Activated CD8-positive, alpha-beta memory T cell treated with anti-CD3 and anti-CD28 coated beads, Interleukin-2, amount 50 U/mL, for 24 hours (primary cell): ENCODE data around the gene TLCD2.
"Not testable (repeated sequence)": the region's sequence is repeated elsewhere in the genome, so short reads cannot be mapped to it uniquely, and the experiment has no call there.

Experiments used
- DNase-seq: peaks from one replicate; pipeline ENCODE4 v3.0.0-alpha.2; 2020; ENCODE audit errors: extremely low read depth

The TLCD2 gene, protein sequence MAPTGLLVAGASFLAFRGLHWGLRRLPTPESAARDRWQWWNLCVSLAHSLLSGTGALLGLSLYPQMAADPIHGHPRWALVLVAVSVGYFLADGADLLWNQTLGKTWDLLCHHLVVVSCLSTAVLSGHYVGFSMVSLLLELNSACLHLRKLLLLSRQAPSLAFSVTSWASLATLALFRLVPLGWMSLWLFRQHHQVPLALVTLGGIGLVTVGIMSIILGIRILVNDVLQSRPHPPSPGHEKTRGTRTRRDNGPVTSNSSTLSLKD

DNA sequence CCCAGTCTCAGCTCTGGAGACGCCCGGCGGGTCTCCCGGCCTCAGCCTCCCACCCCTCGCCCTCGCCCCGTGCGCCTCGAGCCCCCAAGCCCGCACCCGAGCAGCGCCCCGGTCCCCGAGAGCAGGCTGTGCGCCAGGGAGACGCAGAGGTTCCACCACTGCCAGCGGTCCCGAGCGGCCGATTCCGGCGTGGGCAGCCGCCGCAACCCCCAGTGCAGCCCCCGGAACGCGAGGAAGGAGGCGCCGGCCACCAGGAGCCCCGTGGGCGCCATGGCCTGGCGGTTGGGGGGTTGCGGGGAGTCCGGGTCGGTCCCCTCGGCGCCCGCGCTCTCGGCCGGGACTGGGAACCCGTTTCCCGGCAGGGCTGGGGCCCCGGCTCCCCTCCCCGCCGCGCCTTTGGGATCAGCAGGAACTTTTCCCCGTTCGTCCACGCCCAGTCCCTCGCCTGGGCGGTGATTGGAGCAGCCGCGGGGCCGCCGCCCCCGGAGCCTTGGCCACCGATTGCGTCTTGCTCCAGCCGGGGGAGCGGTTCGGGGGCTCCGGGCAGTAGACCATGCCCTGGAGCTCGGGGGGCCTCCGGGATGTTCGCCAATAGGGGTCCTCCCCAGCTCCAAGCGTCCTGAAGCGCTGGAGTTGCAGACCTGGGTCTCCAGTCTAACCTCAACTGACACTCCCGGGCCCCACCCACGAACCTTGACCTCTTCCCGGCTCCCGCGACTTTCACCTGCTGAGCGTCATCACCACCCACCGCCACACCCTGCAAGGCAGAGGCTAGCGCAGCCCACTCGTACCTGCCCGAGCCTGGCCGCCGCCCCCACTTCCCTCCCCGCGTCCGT is at the start of gene TLCD2:
TSS of gene TLCD2 (minus strand) at position 407 of the 836 bp plus-strand sequence. CDS start at position 272, 135 bp downstream.
- DNase-seq = no peak

DNA sequence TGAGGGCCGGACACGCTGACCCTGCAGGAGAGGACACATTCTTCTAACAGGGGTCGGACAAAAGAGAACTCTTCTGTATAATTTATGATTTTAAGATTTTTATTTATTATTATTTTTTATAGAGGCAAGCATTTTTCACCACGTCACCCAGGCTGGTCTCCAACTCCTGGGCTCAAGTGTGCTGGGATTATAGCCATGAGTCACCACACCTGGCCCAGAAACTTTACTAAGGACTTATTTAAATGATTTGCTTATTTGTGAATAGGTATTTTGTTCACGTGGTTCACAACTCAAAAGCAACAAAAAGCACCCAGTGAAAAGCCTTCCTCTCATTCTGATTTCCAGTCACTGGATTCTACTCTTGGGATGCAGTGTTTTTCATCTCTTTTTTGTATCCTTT is 49.4 kb upstream of the TLCD2 start:
- DNase-seq = no peak

DNA sequence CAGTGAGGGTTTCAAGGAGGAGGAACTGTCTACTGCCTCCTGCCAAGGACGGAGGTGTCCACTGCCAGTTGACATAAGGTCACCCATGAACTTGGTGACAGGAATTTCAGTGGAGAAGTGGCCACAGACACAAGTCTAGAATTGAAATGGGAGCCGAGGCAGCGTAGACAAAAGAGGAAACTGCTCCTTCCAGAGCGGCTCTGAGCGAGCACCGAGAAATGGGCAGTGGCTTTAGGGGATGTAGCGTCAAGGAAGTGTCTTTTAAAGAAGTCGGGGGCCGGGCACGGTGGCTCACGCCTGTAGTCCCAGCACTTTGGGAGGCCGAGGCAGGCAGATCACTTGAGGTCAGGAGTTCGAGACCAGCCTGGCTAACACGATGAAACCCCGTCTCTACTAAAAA is 48.6 kb upstream of the TLCD2 start:
- no peak for DNase-seq

DNA sequence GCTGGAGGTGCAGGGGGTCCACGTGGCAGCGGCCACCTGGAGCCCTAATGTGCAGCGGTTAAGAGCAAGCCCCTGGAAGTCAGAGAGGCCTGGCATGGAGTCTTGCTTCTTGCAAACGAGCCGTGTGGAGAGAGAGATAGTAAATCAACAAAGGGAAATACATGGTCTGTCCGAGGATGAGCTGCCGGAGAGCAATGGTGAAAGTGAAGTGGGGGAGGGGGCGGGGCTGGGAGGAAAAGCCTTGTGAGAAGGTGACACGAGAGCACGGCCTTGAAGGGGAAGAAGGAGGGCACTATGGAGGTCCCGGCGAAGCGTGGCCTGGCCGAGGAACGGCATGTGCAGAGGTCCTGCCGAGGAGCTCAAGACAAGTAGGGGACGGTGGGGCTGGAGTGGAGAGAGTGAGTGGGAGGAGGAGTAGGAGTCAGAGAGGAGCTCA is 45.7 kb upstream of the TLCD2 start:
- DNase-seq = no peak

DNA sequence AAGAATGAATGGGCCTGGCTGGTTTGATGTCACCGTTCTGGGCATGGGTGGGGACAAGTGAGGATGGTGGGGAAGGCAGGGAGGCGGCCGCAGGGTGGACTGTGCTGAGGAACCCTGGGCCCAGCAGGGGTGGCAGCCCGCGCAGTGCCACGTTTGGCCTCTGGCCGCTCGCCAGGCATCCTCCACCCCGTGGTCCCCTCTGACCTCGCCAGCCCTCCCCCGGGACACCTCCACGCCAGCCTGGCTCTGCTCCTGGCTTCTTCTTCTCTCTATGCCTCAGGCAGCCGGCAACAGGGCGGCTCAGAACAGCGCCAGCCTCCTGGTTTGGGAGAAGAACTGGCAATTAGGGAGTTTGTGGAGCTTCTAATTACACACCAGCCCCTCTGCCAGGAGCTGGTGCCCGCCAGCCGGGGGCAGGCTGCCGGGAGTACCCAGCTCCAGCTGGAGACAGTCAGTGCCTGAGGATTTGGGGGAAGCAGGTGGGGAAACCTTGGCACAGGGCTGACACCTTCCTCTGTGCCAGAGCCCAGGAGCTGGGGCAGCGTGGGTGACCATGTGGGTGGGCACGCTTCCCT is 45.2 kb upstream of the TLCD2 start:
- DNase-seq = no peak

DNA sequence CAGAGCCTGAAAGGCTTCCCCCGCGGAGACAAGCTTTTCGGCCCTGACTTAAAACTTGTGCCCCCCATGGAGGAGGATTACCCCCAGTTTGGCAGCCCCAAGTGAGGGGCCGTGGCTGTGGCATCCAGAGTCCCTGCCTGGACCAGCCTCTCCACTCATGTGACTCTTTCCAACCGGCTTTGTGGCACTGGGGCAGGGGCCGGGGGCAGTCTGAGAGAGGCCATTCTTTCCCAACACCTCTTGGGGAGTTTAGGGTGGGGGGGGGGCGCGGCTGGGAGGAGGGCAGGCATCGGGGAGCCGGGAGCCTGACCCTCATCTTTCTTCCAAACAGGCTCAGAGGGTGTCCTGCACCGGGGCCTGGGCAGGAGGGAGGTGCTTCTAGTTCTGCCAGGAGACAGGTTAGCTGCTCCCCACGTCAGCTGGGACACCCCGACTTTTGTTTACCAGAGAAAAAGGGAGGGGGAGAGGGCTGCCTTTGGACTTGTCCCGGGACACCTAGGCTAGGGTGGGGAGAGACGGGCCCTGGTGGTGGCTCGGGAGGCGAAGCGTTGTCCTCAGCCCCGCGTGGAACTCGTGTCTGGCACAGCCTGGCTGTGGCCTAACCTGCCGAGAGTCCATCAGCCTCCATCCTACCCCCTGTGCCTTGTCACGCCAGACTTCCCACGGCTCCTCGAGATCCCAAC is 44.4 kb upstream of the TLCD2 start:
- no peak for DNase-seq

DNA sequence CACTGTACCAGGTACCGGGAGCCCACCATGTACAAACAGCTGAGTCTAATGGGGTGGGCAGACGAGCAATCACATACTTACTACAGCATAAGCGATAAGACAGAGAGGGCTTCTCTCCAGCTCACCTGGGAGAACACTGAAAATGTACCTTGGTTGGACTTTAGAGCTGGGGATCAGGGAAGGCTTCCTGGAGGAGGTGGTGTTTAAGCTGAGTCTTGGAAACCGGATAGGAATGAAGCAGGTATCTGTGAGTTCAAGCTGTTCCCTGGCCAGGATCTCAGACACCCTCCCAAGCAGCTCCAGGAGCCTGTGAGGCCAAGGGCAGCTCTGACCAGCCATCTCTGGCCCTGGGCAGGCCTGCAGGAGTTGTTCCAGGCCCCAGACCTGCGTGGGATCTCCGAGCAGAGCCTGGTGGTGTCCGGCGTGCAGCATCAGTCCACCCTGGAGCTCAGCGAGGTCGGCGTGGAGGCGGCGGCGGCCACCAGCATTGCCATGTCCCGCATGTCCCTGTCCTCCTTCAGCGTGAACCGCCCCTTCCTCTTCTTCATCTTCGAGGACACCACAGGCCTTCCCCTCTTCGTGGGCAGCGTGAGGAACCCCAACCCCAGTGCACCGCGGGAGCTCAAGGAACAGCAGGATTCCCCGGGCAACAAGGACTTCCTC is 43.7 kb upstream of the TLCD2 start:
- DNase-seq = no peak

DNA sequence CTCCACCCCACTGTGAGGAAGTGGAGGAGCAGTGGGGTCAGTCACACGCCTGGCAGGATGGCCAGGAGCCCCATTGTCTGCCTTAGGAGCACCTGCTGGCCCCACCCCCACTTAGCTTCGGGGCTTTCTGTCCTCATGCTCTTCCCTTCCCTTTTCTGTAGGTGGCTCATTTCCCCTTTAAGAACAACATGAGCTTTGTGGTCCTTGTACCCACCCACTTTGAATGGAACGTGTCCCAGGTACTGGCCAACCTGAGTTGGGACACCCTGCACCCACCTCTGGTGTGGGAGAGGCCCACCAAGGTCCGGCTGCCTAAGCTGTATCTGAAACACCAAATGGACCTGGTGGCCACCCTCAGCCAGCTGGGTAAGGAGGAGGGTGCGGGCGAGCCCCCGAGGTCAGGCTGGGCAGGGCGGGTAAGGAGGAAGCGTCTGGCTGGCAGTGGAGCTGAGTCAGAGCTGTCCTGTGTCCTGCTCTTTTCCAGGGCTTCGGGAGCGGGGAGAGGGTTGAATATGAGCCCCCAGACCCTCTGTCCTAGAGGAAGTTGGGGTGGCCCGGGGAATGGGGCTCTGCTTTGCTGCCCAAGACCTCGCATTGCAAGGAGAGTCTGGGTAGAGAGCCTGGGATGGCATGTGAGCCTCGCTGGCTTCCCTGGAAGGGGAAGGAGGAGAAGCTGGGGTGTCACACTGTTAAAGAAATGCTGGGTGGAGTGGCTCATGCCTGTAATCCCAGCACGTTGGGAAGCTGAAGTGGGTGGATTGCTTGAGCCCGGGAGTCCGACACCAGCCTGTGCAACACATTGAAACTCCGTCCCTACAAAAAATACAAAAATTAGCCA is 42.5 kb upstream of the TLCD2 start:
- no peak for DNase-seq

DNA sequence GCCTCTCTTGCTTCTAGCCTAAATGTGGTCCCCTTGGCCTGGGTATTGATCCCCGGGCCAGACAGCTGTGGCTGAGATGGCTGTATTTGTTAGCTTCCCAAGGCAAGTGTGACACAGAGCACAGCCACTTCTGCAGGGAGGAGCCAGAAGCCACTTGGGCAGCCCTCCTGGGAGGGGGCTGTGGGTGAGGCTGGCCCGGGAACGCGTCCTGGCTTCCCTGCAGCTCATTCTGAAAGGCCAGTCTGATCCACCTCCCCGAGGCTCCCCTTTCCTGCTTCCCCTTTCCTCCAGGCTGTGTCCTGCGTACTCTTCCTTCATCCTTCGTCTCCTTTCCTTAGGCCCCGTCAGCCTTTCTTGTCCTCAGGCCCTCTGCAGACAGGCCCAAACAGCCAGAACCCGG is 40.5 kb upstream of the TLCD2 start:
- no peak for DNase-seq

DNA sequence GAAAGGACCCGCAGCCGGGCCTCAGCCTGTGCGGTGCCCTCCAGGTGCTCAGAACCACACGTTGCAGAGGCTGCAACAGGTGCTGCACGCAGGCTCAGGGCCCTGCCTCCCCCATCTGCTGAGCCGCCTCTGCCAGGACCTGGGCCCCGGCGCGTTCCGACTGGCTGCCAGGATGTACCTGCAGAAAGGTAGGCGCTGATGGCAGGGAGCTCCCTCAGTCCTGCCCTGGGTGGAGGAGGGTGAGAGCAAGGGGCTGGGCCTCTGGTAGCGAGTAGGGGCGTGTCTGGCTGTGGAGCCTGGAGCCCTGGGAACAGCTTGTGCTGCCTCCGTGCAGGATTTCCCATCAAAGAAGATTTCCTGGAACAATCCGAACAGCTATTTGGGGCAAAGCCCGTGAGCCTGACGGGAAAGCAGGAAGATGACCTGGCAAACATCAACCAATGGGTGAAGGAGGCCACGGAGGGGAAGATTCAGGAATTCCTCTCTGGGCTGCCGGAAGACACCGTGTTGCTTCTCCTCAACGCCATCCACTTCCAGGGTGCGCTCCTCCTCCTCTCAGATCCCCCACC is 36.9 kb upstream of the TLCD2 start:
- no peak for DNase-seq

DNA sequence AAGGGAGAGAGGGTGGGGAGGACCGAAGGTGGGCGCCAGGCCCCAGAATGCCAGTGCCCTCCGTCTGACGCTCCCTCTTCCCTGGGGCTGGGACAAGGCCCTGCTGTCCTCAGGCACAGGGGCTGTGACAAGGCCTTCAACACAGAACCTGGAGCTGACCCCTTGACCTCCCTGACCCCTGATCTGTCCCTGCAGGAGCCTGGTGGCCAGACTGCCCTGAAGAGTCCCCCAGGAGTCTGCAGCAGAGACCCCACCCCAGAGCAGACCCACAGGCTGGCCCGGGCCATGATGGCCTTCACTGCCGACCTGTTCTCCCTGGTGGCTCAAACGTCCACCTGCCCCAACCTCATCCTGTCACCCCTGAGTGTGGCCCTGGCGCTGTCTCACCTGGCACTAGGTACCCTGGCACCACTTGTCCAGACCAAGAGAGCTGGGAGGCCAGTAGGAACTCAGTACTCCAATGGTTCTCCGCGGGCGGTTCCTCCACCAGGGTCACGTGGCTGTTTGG is 35.4 kb upstream of the TLCD2 start:
- DNase-seq = no peak

DNA sequence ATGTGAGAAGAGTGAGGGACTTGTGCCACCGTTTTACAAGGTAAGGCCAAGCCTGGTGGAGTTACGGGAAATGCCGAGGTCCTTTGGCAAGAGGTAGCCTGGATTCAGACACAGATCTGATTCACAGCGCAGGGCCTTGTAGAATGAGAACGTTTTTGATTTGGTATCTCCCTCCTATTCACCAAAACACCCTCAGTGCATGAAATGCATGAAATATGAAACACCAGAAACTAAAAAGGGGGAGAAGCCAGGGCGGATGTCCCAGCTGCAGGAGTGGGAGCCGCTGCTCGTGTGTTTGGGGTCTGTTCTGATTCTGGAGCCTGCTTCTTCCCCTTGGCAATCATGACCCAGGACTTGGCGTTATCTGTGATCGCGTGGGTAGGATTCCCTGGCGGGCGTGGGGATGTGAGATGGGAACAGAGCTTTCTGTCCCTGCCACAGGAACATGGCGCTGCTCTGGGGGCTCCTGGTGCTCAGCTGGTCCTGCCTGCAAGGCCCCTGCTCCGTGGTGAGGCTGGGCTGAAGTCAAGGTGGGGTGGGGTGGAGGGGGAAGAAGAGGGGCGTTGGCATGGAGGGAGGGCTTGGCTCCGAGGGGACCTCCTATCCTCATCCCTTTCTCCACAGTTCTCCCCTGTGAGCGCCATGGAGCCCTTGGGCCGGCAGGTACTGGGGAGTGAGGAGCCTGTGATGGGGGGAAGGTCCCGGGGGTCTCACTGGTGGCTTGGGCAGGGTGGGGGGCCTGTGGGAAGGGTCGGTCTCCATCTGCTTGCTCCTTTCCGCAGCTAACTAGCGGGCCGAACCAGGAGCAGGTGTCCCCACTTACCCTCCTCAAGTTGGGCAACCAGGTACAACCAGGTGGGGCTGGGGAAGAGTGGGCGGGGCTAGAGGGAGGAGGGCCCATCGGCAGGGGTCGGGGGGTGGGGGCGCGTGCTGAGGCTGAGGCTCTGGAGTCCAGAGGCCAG is 34.7 kb upstream of the TLCD2 start:
- no peak for DNase-seq

DNA sequence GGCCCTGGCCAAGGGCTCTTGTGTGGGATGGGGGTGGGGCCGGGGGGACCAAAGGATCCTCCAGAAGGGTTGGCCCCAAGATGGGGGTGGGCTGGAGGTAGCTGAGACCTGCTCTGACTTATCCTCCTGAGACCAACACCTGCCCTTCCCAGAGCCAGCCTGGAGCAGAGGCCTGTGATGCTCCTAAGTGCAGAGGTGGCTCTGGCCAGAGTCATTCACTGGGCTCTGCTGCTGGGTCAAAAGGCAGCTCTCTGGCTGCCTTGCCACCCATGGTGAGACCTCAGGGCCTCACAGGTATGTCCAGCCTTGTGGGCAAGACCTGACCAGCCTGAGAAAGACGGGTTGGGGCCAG is 32.9 kb upstream of the TLCD2 start:
- no peak for DNase-seq

DNA sequence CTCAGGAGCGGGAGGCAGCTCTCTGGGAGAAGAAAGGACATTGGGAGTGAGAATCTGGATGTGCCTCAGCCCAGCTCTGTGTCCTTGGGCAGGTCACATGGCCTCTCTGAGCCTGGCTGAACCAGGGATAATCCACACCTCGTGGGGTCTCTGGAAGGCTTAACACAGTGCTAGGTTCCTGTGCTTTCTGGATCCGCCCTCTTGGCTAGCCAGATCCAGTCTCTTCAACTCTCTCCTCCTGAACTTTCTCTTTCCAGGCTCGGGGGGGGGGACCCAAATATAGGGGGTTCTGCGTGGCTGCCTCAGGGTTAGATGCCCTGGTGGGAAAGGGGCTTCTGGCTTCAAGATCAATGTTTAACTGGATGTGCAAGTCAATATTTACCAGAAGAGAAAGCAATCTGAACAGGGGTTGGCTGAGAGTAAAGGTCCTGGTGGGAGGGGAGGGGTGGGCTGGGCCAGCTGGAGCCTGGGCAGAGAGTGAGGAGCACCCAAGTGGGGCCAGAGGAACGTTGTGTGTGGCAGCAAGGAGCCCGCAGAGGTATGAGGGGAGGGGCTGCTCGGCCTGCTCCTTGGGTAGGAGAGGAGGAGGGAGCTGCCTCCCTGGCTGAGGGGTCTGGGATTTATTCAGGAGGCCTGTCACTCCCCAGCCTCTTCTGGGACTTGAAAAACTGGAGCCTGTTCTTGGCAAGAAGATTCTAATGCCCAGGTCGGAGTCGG is 32.4 kb upstream of the TLCD2 start, which contains the start of gene SERPINF2:
TSS of gene SERPINF2 (plus strand) at position 501 of the 717 bp plus-strand sequence. CDS start 2,125 bp downstream, outside the sequence.
- no peak for DNase-seq

DNA sequence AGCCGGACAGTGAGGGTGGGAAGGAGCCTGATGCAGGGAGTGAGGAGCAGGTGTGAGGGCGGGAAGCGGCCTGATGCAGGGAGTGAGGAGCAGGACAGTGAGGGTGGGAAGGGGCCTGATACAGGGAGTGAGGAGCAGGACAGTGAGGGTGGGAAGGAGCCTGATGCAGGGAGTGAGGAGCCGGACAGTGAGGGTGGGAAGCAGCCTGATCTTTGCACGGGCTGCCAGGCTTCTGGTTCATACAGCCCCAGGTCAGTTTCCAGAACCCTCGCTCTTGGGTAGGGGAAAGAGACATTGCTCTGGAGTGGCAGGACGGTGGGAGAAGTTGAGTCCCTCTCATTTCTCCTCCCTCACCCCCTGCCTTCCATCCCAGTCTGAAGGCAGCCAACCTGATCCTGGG is 31.7 kb upstream of the TLCD2 start:
- DNase-seq = not testable (repeated sequence)

DNA sequence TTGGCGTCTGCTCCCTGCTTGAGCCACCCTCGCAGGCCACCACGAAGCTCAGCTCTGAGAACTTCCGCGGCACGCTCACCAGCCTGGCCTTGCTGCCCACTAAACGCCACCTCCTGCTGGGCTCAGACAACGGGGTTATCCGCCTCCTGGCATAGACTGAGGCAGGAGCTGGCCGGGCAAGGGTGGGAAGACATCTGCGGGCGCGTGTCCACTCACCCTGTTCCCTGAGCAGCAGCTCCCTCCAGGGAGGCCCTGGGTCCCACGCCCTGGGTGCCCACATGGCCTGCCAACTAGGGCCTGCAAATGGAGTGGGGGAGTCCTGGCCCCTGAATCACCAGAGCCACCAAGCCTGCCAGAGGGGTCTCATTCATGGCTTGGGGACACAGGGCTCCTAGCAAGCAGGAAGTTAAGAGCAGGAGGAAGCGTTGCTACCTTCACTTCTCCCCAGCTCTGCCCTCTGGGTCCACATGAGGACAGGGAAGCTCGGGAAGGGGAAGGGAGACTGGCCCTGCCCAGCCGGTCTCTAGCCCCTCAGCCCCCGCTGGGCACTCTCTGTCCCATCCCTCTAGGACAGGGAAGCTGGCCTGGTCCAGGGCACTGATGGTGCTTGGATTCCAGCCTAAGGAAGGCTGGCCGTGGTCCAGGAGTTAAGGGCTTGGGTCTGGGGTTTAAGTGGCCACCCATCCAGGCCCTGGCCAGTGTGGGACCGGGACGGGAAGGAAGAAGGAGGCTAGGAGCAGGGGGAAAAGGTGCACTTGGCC is 27.5 kb upstream of the TLCD2 start:
- DNase-seq = no peak
